Cortex of kidney (tissue), 1 donor: ENCODE measurements around the gene PDE10A.

Experiments
- DNase-seq: peaks from one replicate; lab custom pipeline; 2025; lab: John Stamatoyannopoulos, UW

PDE10A gene

GRCh38 chr6:165678429-165678828 lies 15.4 kb upstream of the PDE10A start:
- no peak for DNase-seq

- DNase-seq: no peak
These were observed 14.1 kb upstream of the PDE10A start for GRCh38 chr6:165677091-165677490.

DNA sequence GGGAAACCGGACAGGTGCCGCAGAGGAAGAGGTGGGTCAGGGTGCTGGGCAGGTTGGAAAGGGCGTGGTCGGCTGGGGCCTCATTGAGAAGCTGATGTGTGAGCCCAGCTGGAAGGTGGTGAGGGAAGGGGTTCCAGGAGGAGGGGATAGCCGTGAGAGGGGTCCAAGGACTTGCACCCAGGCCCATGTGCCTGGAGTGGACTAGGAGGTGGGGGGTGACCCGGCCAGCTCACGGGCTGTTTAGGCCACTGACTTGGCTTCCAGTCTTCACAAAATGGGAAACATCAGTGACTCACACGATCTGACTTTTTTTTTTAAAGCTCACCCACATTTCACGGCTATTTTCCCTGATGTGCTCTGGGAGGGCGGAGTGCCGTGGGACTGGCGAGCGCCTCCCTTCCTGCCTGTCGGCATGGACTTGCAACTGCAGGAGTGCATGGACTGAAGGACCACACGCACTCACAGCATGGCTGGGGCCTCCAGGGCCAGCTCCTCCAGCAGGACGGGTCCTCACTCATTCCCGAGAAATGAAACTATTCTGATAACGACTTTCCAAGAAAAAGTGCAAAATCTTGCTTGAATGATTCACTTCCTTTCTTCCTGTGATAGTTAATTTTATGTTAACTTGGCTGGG lies 13.5 kb upstream of the PDE10A start:
- DNase-seq: no peak

DNA sequence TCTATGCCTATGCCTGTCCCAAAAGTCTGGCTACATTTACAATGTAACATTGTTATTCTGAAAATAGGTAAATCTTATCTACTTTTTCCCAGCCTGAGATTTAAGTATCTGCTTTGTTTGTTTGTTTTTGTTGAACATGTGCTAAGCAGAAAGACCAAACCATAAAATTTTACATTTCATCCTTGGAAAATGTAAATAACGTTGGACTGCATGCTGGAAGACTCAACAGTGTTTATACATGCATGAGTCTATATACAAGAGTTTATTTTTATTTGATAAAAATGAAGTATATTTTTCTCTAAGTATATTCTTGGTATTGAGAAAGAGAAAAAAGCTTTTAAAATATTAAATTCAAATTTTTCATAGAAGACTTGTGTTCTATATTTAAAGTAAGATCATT lies 12.1 kb upstream of the PDE10A start:
- no peak for DNase-seq

GRCh38 chr6:165674155-165675029 lies 11.4 kb upstream of the PDE10A start:
- DNase-seq: no peak

DNA sequence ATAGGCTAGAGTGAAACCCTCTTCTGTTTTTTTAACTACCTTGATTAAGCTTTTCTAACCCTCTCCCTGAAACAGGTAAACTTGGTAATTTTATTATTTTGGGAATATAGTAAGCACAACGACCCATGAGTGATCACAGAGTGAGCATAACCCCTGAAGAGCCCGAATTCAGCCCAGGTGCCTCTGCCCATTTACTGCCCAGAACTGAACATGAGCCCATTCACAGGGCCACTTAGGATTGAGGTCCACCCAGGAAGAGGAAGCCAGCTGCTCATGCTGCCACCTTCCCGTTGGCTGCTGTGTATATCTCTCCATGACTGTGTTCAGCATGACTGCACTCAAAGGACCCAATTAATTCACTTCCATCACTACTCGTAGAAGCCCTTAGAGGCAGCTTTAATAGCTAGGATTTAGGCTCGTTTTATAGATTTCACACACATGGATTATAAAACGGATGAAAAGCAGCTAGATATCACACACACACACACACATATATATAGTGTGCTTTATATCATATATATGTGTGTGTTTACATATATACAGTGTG lies 8.3 kb upstream of the PDE10A start:
- no peak for DNase-seq

DNA sequence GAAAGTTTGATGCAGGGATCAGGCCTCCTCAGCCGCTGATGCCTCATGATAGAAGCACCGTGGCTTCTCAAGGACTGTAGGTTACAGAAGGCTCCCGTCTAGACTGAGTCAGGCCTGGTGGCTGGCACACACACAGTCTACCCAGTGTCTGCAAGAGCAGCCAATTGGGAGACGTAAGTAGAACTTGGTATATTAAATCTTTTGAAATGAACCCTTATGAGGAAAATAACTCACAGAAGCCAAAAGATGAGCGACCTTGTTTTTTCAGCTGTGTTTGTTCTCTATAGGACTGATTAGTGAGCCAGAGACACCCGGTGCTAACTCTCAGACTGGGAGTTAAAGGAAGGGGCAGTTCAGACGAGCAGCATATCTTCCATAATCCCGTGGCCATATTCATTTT lies 5.9 kb upstream of the PDE10A start:
- DNase-seq: no peak

DNA sequence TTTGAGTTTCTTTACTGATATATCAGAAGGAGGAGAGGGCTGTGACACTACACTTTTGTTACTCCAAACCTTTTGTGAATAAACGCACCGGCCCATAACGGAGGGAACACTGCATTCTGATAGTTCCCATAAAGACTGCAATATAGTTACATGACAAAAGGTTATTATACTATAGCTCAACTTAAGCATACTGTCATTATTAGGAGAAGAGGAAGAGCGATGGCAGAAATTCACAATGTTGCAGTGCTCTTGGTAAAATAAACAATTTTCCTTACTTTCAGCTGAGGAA lies 2.3 kb upstream of the PDE10A start:
- DNase-seq: no peak

DNA sequence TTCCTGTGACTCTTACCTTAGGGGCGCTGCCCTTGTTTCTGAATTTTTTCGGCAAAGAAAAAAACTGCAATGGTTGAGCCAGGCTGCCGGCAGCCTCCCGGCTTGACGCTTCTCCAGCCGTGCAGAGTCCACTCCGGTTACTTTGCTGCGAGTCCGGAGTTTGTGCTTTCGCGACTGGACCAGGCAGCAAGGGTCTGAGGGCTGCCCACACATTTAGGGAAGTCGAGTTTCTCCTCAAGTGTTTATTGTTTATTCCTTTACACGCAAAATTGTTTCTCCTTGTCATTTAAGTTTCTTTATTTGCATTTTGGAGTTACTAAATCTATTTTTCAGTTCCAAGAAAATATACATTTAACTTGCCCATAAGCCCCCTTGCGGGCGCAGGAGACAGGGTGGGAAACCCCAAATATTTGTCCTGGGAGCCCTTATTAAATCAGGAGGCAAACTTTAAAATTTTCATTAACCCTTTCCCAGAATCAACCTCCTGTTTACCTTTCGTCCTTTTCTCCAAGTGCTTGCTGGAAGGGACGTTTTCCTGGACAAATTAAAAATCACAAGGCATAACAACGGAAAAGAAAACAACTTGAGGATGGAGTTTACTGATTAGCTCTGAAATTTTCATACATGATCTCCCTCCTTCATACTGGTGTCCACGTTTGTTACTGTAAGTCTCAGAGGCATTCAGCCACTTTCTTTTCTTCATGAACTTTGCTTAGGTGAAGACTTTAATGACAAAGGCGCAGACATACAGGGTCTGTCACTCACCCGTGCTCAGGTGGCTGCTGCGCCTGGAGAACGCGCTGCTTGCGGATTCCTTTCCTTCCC lies 1.7 kb upstream of the PDE10A start:
- no peak for DNase-seq

GRCh38 chr6:165663736-165664558 lies 906 bp upstream of the PDE10A start:
- DNase-seq: no peak

DNA sequence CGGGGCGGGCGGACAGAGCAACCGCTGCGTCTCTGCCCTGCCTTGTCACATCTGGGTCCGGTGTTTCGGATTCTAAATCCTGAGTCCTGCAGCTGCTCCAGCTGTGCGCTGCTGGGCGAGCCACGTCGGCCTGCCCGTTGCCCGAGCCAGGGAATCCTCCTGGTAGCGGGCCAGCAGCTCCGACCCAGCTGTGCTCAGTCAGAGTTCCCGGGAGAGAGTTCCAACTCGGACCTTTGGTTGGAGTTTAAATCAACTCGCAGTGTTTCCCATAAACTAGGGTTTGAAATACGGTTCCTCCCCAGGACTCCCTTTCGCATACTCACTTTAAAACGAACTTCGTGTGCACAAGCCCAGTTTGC lies 315 bp upstream of the PDE10A start:
- no peak for DNase-seq

- no peak for DNase-seq
These were observed 846 bp downstream of the PDE10A start for GRCh38 chr6:165662041-165662748.

- DNase-seq: no peak
These were observed 1.4 kb downstream of the PDE10A start for GRCh38 chr6:165661664-165662025.

DNA sequence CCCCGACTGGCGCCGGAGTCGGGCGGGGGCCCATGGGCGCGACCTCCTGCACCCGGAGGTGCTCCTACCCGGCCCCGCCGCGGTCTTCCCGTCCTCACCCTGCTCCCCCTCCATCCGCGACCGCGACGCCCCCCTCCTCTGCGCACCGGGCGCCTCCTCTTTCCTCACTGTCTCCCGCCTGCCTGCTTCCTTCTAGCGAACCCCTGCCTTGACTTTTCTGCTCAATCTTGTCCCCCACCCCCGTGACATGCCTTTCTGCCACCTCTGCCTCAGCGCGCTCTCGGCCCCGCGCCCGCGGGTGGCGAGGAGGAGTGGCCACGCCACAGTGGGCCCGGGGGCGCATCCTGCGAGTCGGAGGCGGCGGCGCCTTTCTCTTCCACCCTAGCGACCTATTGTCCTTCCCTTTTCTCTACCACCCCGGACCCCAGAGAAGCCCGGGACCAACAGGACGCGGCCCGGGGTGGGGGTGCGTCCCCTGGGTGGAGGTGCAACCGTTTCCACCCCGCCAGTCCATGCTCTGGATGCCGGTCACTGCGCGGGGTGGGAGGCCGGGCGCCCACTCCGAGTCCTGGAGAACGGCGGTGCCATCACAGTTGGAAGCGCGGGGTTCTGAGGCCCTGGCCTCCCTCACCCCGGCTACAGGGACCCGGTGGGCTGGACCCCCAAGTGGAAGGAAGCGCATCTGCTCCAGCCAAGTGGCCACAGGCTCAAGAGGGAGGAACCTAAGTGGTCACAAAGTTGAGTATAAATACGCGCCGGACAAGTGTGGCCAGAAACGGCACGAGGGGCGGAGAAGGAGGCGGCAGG lies 2.0 kb downstream of the PDE10A start:
- no peak for DNase-seq

GRCh38 chr6:165659945-165660856 lies 2.8 kb downstream of the PDE10A start:
- DNase-seq: no peak

DNA sequence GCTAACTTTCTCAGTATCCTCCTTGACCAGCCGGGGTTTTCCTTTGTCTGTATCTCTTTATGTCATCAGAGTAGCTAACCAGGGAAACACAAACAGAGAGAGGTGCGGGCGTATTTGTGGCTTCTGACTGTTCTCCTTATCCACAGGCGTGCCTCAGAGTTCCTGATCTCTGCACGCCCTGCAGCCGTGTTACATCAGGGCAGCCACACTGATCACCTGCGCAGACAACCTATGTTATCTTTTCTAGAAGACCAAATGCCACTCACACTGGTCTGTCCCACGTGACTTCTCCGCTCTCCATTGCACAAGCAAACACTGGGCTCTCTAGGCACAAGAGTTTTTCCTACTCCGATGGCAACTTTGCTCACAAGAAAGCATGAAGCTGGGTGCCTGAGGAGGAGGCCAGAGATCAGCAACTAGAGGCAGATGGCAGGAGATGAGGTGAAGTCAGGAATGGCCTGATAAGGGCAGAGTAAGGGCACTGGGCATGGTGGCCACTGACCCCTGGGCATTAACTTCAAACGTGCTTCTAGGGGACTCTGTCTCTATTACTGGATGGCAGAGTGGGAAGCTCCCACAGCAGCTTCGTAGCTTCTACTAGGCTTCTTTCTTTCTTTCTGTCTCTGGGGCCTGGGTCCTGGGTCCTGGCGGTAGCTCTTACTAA lies 4.5 kb downstream of the PDE10A start:
- no peak for DNase-seq

- no peak for DNase-seq
These were observed 5.7 kb downstream of the PDE10A start for GRCh38 chr6:165657325-165657680.

DNA sequence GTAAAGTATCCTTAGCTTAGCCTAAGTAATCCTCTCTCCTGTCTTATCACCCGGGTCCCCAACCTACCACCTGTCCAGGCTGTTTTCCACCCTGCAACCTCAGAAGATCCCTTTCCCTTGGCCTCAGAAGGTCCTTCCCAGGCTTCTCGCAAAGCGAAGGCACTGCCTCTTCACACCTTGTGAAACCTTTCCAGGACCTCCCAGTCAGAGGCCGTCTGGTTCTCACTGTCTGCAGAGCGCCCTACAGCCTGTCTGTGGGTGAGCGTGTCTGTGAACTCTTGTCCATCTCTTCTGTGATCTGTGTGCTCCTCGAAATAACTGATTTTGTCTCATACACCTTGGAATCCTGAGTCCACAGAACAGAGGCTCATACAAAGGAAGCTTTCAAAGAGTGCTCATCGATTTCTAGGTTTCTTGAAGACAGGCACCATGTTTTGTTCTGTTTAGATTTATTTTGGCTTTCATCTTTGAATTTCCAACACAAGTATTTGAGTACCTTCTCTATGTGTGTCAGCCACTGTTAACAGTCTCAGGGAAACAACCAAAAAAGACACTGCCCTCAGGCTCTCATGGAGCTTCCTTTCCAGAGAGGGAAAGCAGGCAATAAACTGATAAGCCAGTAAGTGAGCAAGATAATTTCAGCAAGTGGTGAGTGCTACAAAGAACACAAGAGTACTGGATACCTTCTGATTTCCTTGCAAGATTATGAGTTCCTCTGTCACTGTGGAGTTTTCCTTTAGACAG lies 6.3 kb downstream of the PDE10A start:
- no peak for DNase-seq
